Measurements from ENCODE around the gene MAP7D2. TPM values are rescaled to one million over a fixed set of nuclear protein-coding genes. Genes with fewer than 3 reads are reported as not detected.
A peak's percentile ranks its signal among the peaks of the same experiment; 100 is the strongest.

Gene MAP7D2
- total and polyA plus RNA-seq, 2 donors from 2014 or later: 0.76 to 3.6 TPM

GRCh38 chrX:20067709-20068561 is 48.8 kb downstream of the MAP7D2 start:
- peak; percentile 60 to 90 (median 75) for DNase-seq
- no peak overlapping the region for H3K9ac ChIP-seq (ENCODE audit: low read length in 3 of 3)
- peaks cover 8% of the 10 kb centered on the region for H3K27me3 ChIP-seq (ENCODE audit: control insufficient read depth, insufficient read depth, low read length)
- H3K27ac ChIP-seq (ENCODE audit: low read depth in 2 of 2, low read length in 2 of 2): no peak overlapping the region
- FAIRE-seq: peak; percentile 81
- intact Hi-C loops (cut with DNase I): no loop called here
- H3K4me3 ChIP-seq (ENCODE audit: low read length in 3 of 3): no peak overlapping the region
- H3K36me3 ChIP-seq (ENCODE audit: control insufficient read depth in 2 of 3, insufficient read depth in 3 of 3, low read length in 3 of 3): no peaks in the 10 kb centered on the region
- no peak for TF ChIP-seq CTCF (IDR thresholded peaks at IDR 0.05; ENCODE audit: borderline replicate concordance, extremely low read depth, insufficient read depth)
- no peaks in the 10 kb centered on the region for H3K9me3 ChIP-seq (ENCODE audit: control insufficient read depth in 2 of 3, insufficient read depth in 1 of 3, low read length in 3 of 3)
- no peaks in the 10 kb centered on the region for H3K4me1 ChIP-seq (ENCODE audit: control insufficient read depth in 2 of 3, insufficient read depth in 2 of 3, low read depth in 1 of 3, low read length in 3 of 3)

GRCh38 chrX:20066968-20067708 is 49.6 kb downstream of the MAP7D2 start:
- intact Hi-C loops (cut with DNase I): no loop called here
- H3K4me1 ChIP-seq (ENCODE audit: control insufficient read depth in 2 of 3, insufficient read depth in 2 of 3, low read depth in 1 of 3, low read length in 3 of 3): no peaks in the 10 kb centered on the region
- peak; percentile 31 for TF ChIP-seq CTCF (IDR thresholded peaks at IDR 0.05; ENCODE audit: borderline replicate concordance, extremely low read depth, insufficient read depth)
- no peak overlapping the region for H3K27ac ChIP-seq (ENCODE audit: low read depth in 2 of 2, low read length in 2 of 2)
- DNase-seq (peak in 3 of 5 donors; percentile 30 to 51 (median 49)), FAIRE-seq (peak; percentile 25)
- H3K36me3 ChIP-seq (ENCODE audit: control insufficient read depth in 2 of 3, insufficient read depth in 3 of 3, low read length in 3 of 3): no peaks in the 10 kb centered on the region
- H3K9ac ChIP-seq (ENCODE audit: low read length in 3 of 3): no peak overlapping the region
- H3K4me3 ChIP-seq (ENCODE audit: low read length in 3 of 3): no peak overlapping the region
- H3K9me3 ChIP-seq (ENCODE audit: control insufficient read depth in 2 of 3, insufficient read depth in 1 of 3, low read length in 3 of 3): no peaks in the 10 kb centered on the region
- peaks cover 8% of the 10 kb centered on the region for H3K27me3 ChIP-seq (ENCODE audit: control insufficient read depth, insufficient read depth, low read length)

GRCh38 chrX:20063716-20064351 is 52.9 kb downstream of the MAP7D2 start:
- H3K36me3 ChIP-seq (ENCODE audit: control insufficient read depth in 2 of 3, insufficient read depth in 3 of 3, low read length in 3 of 3): no peaks in the 10 kb centered on the region
- no peak for TF ChIP-seq CTCF (IDR thresholded peaks at IDR 0.05; ENCODE audit: borderline replicate concordance, extremely low read depth, insufficient read depth)
- H3K9me3 ChIP-seq (ENCODE audit: control insufficient read depth in 2 of 3, insufficient read depth in 1 of 3, low read length in 3 of 3): no peaks in the 10 kb centered on the region
- no peak for FAIRE-seq
- H3K27me3 ChIP-seq (ENCODE audit: control insufficient read depth, insufficient read depth, low read length): peaks cover 12% of the 10 kb centered on the region
- H3K9ac ChIP-seq (ENCODE audit: low read length in 3 of 3): no peak overlapping the region
- no peak overlapping the region for H3K4me3 ChIP-seq (ENCODE audit: low read length in 3 of 3)
- intact Hi-C loops (cut with DNase I): no loop called here
- no peaks in the 10 kb centered on the region for H3K4me1 ChIP-seq (ENCODE audit: control insufficient read depth in 2 of 3, insufficient read depth in 2 of 3, low read depth in 1 of 3, low read length in 3 of 3)
- DNase-seq: no peak
- H3K27ac ChIP-seq (ENCODE audit: low read depth in 2 of 2, low read length in 2 of 2): no peak overlapping the region

All from kidney (tissue), 14 donors.